ENCODE results near the gene ZNF408.

The ZNF408 gene

DNA sequence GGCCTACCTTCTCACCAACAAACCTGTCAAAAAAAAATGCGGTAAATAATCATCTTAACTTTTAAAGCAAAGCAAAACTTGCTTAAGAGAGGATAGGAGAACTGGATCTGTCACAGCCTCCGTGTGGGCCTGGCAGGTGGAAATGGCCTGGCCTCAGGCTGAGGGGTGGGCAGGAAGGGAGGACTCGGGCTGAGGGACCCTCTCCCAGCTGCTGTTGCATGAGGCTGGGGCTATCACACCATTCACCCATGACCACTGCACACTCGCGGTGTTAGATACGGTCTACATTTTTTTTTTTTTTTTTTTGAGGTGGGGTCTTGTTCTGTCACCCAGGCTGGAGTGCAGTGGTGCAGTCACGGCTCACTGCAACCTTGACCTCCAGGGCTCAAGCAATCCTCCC, 24.9 kb upstream of the ZNF408 start:
- in situ Hi-C loops (cut with MboI; ENCODE audit: low sequenced_read_pairs) = no loop called here

DNA sequence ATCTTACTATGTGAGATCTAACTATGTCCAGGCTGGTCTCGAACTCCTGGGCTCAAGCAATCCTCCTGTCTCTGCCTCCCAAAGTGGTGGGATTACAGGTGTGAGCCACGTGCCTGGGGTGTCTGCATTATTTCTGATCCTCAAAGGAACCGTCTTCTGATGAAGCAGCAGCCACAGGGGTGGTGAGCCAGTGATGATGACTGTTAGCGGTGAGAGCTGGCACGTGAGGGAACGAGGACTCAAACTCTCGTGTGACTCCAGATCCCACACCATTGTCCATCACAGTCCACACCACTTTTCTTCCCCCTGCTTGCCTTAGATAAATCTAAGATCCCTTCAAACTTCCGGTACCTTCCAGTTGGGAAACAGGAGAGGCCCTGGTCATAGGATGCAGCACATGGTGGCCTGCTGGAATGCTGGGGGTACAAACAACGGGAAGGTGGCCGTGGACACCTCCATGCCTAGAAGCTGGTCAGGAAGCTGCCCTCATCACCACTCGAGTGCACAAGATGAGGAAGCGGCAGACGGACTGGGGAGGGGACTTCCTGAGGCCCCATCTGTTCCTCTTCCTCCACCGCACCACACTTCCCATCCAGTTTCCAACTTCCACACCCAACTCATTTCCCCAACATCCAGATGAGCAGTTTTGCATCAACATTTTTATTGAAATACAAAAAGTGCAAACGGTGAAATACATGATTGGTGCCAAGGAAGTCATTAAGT, 24.2 kb upstream of the ZNF408 start:
- in situ Hi-C loops (cut with MboI; ENCODE audit: low sequenced_read_pairs) = no loop called here

DNA sequence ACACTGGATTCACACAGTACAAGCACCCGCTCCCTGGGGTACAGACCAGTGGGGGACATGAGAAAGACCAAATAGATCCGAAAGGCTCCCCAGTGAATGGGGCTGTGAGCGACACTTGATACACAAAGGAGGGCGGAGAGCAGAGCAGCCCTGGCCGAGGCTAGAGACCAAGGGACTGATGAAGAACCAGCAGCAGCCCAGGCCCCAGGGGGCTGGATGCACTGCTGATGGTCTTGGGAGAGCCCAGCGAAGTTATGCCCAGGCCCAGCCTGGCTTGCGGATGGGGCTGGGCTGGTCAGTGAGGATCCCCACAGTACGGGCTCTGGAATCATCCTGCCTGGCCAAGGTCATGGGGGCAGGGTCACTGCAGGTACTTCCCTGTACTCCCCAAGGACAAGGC, 23.7 kb upstream of the ZNF408 start:
- in situ Hi-C loops (cut with MboI; ENCODE audit: low sequenced_read_pairs) = no loop called here

DNA sequence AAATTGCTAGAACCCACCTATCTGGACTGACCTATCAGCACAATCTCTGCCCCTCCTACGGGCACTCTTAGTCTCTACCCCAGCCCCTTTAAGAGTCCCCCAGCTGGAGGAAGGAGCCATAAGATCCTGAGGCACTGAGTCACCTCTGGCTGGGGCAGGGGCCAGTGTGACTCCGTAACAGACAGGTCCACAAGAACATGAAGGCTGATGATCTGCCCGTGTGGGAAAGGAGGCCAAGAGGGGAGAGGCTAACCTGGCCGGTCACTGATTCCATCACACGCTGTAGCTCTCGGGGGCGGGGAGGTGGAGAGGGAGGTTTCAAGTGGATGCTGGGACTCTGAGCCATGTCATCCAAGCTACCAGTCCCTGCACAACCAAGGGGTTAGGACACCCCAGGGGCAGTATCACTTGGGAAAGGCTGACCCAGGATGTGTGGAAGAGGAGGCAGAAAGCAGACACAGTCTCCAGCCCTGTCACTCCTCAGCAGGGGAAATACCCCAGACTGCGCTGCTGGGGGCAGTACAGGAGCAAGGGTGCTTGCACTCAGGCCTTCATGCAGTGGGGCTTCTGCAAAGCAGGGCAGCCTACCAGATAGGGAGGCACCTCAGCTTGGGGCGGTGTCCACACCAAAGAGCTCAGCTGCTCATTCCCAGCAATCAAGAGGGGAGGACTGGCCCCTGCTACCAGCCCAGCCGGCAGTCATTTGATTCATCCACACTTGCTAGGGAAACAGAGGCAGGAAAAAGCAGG, 22.7 kb upstream of the ZNF408 start:
- in situ Hi-C loops (cut with MboI; ENCODE audit: low sequenced_read_pairs) = no loop called here

DNA sequence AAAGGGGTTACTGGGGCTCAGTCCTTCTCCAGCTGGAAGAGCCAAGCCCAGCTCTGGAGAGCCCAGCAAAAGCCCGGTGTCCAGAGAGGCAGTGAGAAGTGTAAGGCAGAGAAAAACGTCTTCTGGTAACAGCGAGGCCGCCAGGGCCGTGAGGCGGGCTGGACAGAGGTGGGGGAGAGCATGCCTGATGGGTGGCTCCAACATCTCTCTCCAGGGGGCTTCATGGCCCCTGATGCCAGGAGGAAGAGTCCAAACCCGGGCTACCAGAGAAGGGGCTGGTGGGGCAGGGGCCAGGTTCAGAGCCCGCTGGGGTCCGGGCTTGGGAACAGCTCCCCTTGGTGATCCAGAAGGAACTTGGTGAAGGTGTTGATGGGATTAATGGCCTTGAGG, 22.1 kb upstream of the ZNF408 start:
- in situ Hi-C loops (cut with MboI; ENCODE audit: low sequenced_read_pairs) = no loop called here

DNA sequence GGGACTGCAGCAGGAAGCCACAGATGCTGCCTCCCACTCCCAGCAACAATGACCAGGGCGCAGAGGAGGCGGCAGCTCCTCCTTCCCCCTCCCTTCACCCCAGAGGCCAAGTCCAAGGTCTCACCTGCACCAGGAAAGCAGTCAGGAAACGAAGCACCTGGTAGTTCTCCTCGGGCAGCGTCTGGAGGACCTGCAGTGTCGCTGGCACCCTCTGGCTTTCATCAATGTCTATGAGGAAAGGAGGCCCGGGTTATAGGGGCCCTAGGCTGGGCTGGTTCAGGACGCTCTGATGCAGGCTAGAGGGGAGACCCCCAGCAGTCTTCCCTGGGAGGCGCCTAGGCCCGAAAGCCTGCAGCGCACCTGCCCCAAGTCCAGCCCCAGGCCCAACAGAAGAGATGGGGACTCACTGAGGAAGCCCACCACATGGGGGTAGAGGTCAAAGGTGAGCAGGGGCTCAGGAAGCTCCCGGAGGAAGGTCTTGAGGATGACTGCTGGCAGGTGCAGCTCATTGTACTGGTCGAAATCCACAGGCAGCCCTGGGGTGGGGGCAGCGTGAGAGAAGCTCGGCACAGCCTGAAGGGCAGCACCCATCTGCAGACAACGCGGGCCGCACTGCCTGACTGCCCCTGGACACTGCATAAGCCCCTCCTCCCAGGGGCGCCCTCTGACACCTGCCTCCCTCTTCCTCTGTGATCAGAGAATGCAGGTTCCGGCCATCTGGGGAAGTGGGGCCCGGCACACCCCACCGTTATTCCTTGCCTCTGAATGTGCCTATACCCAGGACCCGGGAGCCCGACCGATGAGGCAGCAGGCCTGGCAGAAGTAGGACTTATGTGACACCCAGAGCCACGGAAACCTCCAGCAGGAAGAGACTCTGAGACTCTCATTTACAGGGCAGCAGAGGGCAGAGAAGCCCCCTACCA, 21.3 kb upstream of the ZNF408 start:
- in situ Hi-C loops (cut with MboI; ENCODE audit: low sequenced_read_pairs) = no loop called here

DNA sequence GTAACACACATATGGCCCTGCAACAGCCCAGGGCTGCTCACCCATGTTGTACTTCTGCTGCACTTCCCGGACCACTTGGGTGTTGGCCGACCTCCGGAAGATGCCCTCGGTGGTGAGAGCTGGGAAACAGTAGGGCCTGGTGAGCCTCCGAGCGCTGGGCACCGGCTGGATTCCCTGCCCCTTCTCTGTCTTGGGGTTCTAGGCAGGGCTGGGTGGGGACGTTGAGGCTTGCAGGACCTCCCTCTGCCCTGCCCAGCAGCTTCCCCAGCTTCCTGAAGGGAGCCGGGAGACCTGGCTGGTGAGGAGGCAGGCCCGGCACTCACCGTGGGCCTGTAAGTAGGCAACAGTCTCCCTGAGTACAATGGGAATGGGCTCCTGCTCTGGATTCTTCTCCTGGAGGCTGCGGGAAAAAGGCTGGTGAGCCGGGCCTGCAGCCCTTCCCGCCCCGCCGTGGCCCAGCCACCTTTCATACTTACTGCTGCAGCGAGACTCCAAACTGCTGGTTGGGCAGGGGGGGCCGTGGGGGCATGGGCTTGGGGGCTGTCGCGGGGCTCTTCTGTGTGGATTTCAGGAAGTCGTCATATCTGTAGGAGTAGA, 20.6 kb upstream of the ZNF408 start:
- in situ Hi-C loops (cut with MboI; ENCODE audit: low sequenced_read_pairs) = no loop called here

DNA sequence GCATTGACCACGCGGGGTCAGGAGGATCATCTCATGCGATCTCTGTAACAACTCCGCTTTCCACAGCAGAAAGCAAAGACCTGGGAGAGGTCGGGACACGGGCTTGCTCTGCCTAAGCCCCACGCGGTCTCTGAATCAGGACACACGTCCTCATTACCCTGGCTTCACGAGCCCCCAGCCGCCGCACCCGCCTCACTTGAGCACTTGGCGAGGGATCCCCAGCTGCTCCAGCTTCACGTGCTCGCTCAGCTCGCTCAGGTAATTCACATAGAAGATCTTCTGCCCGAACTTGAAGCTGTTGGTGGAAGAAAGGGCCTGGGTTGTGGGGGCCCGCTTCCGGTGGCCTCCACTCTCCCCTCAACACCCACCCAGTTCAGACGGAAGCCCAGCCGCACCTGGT, 20.0 kb upstream of the ZNF408 start:
- in situ Hi-C loops (cut with MboI; ENCODE audit: low sequenced_read_pairs) = no loop called here

DNA sequence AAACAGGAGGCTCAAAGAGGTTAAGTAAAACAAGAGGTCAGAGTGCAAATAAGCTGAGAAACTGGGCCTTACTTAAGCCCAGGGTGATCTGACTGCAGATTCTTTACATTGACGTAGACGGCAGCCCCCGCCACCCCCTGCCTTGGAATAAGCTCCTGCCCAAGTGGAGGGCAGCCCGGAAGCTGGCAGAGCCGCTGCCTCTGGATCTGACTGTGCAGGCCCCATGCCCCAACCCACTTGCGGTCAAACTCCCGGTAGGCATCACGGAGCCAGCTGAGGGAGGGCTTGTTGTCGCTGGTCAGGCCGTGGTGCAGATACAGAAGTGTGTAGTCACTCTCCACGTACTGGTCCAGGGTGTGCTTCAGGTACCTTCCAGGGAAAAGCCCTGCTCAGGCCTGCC, 19.0 kb upstream of the ZNF408 start:
- in situ Hi-C loops (cut with MboI; ENCODE audit: low sequenced_read_pairs) = no loop called here

DNA sequence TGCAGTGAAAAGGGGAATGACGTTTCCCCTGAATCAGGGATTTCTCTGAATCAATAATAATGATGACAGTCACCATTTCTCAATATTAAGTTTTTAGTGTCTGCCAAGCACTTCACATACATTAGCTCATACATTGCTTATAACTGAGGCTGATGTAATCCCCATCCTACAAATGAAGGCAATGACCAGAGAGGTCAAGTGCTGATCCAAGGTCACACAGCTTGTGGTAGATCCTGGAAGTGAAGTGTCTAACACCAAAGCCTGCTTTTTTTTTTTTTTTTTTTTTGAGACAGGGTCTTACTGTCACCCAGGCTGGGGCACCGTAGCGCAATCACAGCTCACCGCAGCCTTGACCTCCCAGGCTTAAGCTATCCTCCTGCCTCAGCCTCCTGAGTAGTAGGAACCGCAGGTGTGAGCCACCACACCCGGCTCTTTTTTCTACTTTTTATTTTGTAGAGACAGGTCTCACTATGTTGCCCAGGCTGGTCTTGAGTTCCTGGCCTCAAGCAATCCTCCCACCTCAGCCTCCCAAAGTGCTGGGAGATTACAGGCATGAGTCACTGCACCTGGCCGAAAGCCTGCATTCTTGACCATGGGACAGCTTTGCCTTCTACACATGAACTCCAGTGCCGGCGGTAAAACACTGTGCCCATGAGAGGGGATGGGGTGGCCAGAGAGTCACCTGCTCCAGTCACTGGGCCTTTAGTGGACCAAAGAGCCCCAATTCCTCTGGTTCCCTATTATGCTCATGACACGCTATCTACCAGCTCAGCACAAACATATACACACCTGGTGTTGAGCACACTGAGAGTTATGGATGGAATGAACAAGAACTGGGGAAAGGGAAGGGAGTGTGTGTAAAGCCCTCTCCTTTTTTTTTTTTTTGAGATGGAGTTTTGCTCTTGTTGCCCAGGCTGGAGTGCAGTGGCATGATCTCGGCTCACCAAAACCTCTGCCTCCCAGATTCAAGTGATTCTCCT, 17.8 kb upstream of the ZNF408 start:
- in situ Hi-C loops (cut with MboI; ENCODE audit: low sequenced_read_pairs) = no loop called here

DNA sequence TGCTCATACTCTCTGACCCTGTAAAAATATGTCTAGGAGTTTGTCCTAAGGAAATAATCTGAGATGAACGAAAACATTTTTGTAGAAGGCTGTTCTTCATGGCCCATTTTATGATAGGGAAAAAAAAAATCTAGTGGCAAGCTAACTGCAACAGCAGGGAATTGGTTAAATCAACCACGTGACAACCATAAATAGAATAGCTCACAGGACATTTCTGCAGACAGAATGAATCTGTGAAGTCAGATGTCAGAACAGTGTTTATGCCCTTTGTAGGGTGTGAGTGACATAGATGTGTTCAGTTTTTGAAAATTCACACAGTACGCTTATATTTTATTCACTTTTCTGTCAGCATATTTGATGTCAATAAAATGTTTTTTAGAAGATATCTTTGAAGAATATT, 16.5 kb upstream of the ZNF408 start:
- in situ Hi-C loops (cut with MboI; ENCODE audit: low sequenced_read_pairs) = no loop called here

DNA sequence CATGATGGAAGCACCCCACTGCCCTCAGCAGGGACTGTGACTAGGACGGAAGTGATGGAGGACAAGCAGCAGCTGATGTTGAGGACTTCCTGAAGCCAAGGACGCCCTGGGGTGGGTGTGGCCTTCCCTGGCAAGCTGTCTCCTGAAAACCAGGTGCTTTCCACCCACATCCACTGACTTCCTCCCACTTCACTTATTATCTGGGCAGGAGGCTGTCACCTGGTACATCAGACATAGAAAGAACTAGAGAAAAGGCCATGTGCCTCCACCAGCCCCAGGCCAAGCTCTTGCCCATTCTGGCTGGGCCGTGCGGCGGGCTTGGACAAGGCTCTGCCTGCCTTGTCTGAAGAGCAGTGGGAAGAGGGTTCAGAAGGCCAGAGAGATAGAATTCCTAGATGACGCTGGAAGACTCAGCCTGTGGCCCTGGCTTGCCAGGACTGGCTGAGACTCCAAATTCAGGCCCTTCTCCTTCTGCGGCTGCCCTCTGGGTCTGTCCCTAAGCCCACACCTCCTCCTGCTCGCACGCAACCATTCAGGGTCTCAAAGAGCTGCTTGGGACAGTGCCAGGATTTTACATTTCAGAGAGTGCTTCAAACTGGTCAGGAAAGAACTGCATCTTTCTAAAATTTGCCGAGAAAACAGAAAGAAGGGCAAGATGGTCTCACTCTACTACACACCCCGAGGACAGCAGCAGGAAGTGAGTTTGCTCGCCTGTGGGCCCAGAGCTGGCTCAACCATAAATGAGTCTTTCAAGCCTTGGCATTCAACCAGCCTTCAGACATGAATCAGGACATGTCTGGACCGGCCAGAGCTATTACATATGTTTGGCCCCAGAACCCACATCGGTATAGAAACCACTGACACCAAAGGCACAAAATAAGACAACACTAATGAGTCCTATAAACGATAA, 13.7 kb upstream of the ZNF408 start:
- in situ Hi-C loops (cut with MboI; ENCODE audit: low sequenced_read_pairs) = no loop called here

DNA sequence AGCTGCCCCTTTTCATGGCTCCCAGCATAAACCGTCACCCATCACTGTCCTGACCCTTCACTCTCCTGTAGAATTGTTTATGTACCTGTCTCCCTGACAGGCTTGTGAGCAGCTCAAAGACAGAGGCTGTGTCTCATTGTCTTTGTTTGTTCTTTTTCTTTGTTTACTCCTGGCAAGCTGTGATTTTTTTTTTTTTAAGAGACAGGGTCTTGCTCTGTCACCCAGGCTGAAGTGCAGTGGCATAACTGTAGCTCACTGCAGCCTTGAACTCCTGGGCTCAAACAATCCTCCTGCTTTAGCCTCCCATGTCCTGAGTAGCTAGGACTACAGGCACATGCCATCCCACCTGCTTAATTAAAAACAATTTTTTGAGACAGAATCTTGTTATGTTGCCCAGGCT, 10.1 kb upstream of the ZNF408 start:
- in situ Hi-C loops (cut with MboI; ENCODE audit: low sequenced_read_pairs) = no loop called here

DNA sequence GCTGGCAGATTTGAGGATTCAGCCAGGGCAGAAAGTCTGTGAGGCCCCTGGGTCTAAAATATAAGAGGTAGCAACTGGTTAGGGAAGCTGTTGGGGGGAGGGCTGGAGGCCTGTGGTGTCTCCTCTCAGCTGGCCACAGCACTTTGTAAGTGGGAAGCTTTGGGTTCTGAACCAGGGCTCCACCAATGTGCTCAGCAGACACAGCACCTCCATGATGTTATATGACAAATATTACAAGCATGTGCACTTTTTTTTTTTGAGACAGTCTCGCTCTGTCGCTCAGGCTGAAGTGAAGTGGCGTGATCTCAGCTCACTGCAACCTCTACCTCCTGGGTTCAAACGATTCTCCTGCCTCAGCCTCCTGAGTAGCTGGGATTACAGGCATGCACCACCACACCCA, 8.4 kb upstream of the ZNF408 start:
- in situ Hi-C loops (cut with MboI; ENCODE audit: low sequenced_read_pairs) = no loop called here

DNA sequence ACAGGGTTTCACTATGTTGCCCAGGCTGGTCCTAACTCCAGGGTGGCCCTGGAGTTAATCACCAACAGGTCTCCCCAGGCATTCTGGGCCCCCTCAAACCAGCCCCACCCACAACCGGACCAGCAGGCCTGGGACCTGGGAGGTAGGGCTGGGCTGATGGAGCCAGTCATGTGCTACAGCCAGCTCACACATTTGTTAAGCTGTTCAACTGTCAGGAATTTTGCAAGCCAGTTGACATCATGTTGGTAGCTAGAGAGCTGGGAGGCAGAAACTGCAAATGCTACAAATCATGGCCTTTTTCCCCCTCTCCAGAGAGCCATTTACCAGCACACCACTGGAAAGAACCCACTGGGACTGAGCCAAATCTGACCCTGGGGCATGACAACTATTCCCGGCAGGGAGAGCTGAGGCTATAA, 7.2 kb upstream of the ZNF408 start:
- in situ Hi-C loops (cut with MboI; ENCODE audit: low sequenced_read_pairs) = no loop called here

DNA sequence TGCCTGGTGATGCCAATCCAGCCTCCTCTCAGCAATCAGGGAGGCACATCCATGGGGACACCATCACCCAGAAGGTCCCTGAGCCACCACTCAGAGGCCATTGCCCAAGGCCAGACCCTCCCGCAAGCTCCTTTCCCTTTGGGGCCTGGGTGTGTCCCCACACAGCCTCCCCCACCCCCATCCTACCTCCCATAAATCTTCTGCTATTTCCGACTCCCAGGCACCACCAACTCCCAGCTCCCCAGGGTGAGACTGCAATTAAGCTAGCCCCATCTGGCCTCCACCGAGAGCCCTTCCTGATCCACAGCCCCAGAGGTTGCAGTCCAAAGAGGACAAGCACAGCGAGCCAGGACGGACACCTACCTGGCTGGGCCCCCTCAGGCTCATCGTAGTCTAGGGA, 6.8 kb upstream of the ZNF408 start:
- in situ Hi-C loops (cut with MboI; ENCODE audit: low sequenced_read_pairs) = no loop called here

DNA sequence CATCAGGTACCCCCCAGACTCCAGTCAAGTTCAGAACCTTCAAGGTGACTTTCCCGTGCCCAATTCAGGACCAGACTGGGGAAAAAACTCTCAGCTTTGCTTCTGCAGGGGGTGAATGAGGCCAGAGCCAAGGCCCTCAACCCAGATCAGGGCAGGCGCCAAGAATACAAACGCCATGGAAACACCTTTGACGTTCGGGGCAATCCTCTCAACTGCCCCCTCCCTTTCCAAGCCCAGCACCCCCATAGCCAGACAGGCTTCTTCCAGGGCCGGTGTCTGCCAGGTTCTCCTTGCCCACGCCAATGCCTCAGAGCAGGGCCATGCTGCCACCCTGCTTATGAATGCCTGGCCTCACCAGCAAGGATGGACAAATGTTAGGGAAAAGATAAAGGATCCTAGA, 6.2 kb upstream of the ZNF408 start:
- in situ Hi-C loops (cut with MboI; ENCODE audit: low sequenced_read_pairs) = no loop called here

DNA sequence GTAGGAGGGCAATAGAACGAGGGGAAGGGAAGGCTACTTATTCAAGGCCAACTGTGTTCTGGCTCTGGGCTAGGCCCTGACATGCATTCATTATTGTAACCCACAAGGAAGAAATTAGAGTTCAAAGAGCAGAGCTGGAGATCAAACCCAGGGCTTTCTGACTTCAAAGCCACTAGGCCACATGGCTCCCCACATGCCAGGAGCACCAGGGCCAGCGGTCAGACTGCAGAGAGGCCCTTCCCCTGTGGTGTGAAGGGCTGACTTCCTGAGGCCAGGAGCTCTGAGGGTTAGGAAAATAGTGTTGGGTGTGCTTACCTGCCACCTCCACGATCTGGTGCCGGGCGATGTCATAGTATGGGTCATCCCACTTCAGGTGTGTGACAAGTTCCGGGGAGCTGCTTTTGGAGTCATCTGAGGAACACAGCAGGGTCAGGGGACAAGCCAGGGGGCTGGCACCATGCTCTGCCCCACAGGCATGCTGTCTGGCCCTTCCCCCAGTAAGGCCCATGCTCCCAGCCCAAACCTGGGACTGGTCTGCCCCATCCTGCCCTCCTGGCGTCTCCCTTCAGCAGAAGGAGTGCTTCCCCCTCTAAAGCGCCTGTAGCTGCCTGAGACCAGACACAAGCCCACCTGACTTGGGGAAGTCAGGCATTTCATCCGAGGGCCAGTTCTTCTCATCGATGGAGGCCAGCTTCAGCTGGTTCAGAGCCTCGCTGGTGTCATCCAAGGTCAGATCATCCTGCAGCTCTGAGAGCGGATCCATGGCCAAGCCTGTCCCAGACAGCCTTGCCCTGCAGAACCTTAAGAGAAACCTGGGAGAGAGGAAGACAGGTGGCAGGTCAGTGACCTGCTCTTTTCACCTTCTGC, 5.3 kb upstream of the ZNF408 start:
- in situ Hi-C loops (cut with MboI; ENCODE audit: low sequenced_read_pairs) = no loop called here
